Endothelial cell of umbilical vein (primary cell): ENCODE data around the gene KIAA0232. TPM values are rescaled to one million over a fixed set of nuclear protein-coding genes. Genes with fewer than 3 reads are reported as not detected.

ENCODE experiments used
- BruUV-seq: library from RNA; stranded (reverse); fragments of 400-500 nt; replicated peaks from 2 replicates; lab custom pipeline; 2021; lab: Mats Ljungman, UMichigan
- CTCF ChIA-PET: fragments of 300-600, 350-600 bp; sonication (Branson Sonifier 250); formaldehyde crosslinking; loops from one replicate; lab custom pipeline; 2021; ENCODE audit warnings: antibody characterized with exemption, inconsistent platforms; lab: Charles Lee
- POLR2A ChIA-PET: fragments of 300-600, 350-600 bp; sonication (Branson Sonifier 250); formaldehyde crosslinking; loops from one replicate; lab custom pipeline; 2021; ENCODE audit warnings: antibody characterized with exemption, inconsistent platforms; lab: Charles Lee
- DNase-seq: peaks from one replicate; pipeline ENCODE4 v3.0.0-alpha.2; 2011; ENCODE audit warnings: low read depth, low spot score
- FAIRE-seq: peaks from 2 replicates; lab custom pipeline; 2011; peaks lifted over from hg19 to GRCh38; lab: Jason Lieb, UNC
- H2AFZ ChIP-seq: 2 replicates; pipeline ENCODE4 v1.6.0; 2012; ENCODE audit warnings: low read depth, low read length, control low read depth, inconsistent platforms
- H3K27ac ChIP-seq: 2 replicates; pipeline ENCODE4 v1.5.1; 2011; ENCODE audit warnings: low read depth, mild to moderate bottlenecking, control low read depth, low read length, moderate library complexity; ENCODE audit not compliant: insufficient read depth
- H3K27me3 ChIP-seq, 2 experiments: 2 replicates each; pipeline versions ENCODE4 v1.6.0 to v1.6.1; 2011; ENCODE audit warnings: low read length in 2 of 2, mixed read lengths in 1 of 2; ENCODE audit not compliant: control insufficient read depth in 2 of 2, insufficient read depth in 2 of 2
- H3K36me3 ChIP-seq, 2 experiments: 2 replicates in 1 of 2; 3 replicates in 1 of 2; pipeline ENCODE4 v1.5.1; 2011; ENCODE audit warnings: low read length in 2 of 2, mild to moderate bottlenecking in 1 of 2, moderate library complexity in 1 of 2; ENCODE audit not compliant: control insufficient read depth in 2 of 2, insufficient read depth in 2 of 2; ENCODE audit errors: extremely low read depth in 1 of 2
- H3K4me1 ChIP-seq: 3 replicates; pipeline ENCODE4 v1.5.1; 2011; ENCODE audit warnings: mild to moderate bottlenecking, low read length; ENCODE audit not compliant: control insufficient read depth, insufficient read depth; ENCODE audit errors: extremely low read depth
- H3K4me2 ChIP-seq: 2 replicates; pipeline ENCODE4 v1.6.1; 2011; ENCODE audit warnings: low read length, control low read depth, mixed read lengths; ENCODE audit not compliant: insufficient read depth
- H3K4me3 ChIP-seq, 3 experiments: fragments of 200-600 bp in 1 of 3; sonication (generic), shearing (Covaris generic) in 1 of 3; replicated peaks in 1 of 3; 2 replicates each; pipeline ENCODE4 v1.5.1; 2011 to 2016; ENCODE audit warnings: control low read depth in 3 of 3, low read length in 3 of 3, mild to moderate bottlenecking in 2 of 3, inconsistent platforms in 1 of 3, low read depth in 1 of 3, moderate library complexity in 1 of 3; ENCODE audit not compliant: insufficient read depth in 1 of 3
- H3K79me2 ChIP-seq: 2 replicates; pipeline ENCODE4 v1.6.0; 2012; ENCODE audit warnings: low read length, inconsistent platforms; ENCODE audit not compliant: control insufficient read depth, insufficient read depth
- H3K9ac ChIP-seq: replicated peaks from 2 replicates; pipeline ENCODE3; 2011; ENCODE audit warnings: low read length, control low read depth; ENCODE audit not compliant: insufficient read depth; ENCODE audit errors: extremely low read depth
- H3K9me1 ChIP-seq: replicated peaks from 3 replicates; pipeline ENCODE4 v1.6.0; 2011; ENCODE audit warnings: mild to moderate bottlenecking, low read length; ENCODE audit not compliant: control insufficient read depth, insufficient read depth; ENCODE audit errors: extremely low read depth
- H3K9me3 ChIP-seq: replicated peaks from 2 replicates; pipeline ENCODE4 v1.5.1; 2012; ENCODE audit warnings: low read length, inconsistent platforms; ENCODE audit not compliant: control insufficient read depth, insufficient read depth
- H4K20me1 ChIP-seq: replicated peaks from 2 replicates; pipeline ENCODE3; 2011; ENCODE audit warnings: mild to moderate bottlenecking, low read length; ENCODE audit not compliant: control insufficient read depth, insufficient read depth; ENCODE audit errors: extremely low read depth
- EZH2 ChIP-seq: IDR thresholded peaks from 2 replicates; pipeline ENCODE4 v1.6.1; 2012; ENCODE audit warnings: borderline replicate concordance, low read depth, mild to moderate bottlenecking, moderate library complexity, low read length, inconsistent platforms; ENCODE audit not compliant: severe bottlenecking
- FOS ChIP-seq: IDR thresholded peaks from 2 replicates; pipeline ENCODE4 v1.6.1; 2011; ENCODE audit warnings: mild to moderate bottlenecking, low read length, moderate library complexity, borderline replicate concordance; ENCODE audit not compliant: insufficient read depth
- GATA2 ChIP-seq: IDR thresholded peaks from 2 replicates; pipeline ENCODE4 v1.7.0; 2011; ENCODE audit warnings: low read depth, mild to moderate bottlenecking, moderate library complexity, mixed read lengths, low read length; ENCODE audit not compliant: insufficient read length, insufficient read depth
- JUN ChIP-seq: IDR thresholded peaks from 2 replicates; pipeline ENCODE4 v1.6.1; 2011; ENCODE audit warnings: borderline replicate concordance, low read depth; ENCODE audit not compliant: insufficient read length, insufficient read depth
- MAX ChIP-seq: IDR thresholded peaks from 2 replicates; pipeline ENCODE4 v1.6.1; 2011; ENCODE audit not compliant: insufficient read depth, insufficient read length
- MYC ChIP-seq: IDR thresholded peaks from one replicate; pipeline ENCODE4 v1.6.1; 2011; ENCODE audit warnings: mild to moderate bottlenecking, low read depth, low read length
- POLR2A ChIP-seq: IDR thresholded peaks from 2 replicates; pipeline ENCODE4 v1.6.1; 2012; ENCODE audit warnings: low read depth, mild to moderate bottlenecking, control low read depth, low read length
- POLR2AphosphoS5 ChIP-seq: IDR thresholded peaks from 2 replicates; pipeline ENCODE4 v1.6.1; 2012; ENCODE audit warnings: low read depth, mild to moderate bottlenecking, control low read depth, low read length, moderate library complexity; ENCODE audit not compliant: insufficient read depth
- dilution Hi-C: fragments of 300-500 bp; cut with MboI; formaldehyde crosslinking; loops from one replicate; pipeline ENCODE4 v1.15.0; 2019; ENCODE audit warnings: low sequenced_read_pairs; ENCODE audit not compliant: extremely low pct_ligation_motif_present
- intact Hi-C: fragments of 100-400 bp; cut with micrococcal nuclease; formaldehyde crosslinking; loops from one replicate; pipeline ENCODE4 v1.10.0; 2022
- polyA plus RNA-seq, 4 experiments: library from polyadenylated mRNA; depleted of rRNA in 3 of 4; stranded (reverse) in 3 of 4; unstranded in 1 of 4; fragments of >200 nt; gene quantifications; 2 replicates each; pipeline versions ENCODE4 v1.2.1 to v1.2.3, GENCODE V29; 2011 to 2012; ENCODE audit warnings: missing spikeins in 1 of 4
- total RNA-seq: library from RNA; stranded (reverse); gene quantifications from 2 replicates; pipeline ENCODE4 v1.2.3, GENCODE V29; 2021
- TF ChIP-seq, protein P1 (sequence below), 2 donors: IDR thresholded peaks; 1 replicate in 1 of 2; 2 replicates in 1 of 2; pipeline ENCODE4 v1.5.1; 2011; ENCODE audit warnings: low read length in 2 of 2, mild to moderate bottlenecking in 2 of 2, moderate library complexity in 2 of 2, control low read depth in 1 of 2, inconsistent platforms in 1 of 2, low read depth in 1 of 2; ENCODE audit not compliant: insufficient read depth in 1 of 2; ENCODE audit errors: extremely low read depth in 1 of 2

Gene KIAA0232
- total and polyA plus RNA-seq, 2 donors (not counting 3 experiments of a cell fraction or from before 2014, with no cell fraction given), result 5.3 to 18.4 TPM

- Histone ChIP-seq H3K27me3 (peaks cover 0 to 1% of the 10 kb centered on the region in 2 experiments), H3K4me3 (no peak overlapping the region), H4K20me1 (no peaks in the 10 kb centered on the region), H3K4me2 (no peak overlapping the region), H3K9me1 (no peaks in the 10 kb centered on the region), H3K9me3 (no peaks in the 10 kb centered on the region), H3K9ac (no peak overlapping the region), H2AFZ (no peak overlapping the region), H3K79me2 (no peaks in the 10 kb centered on the region), H3K4me1 (no peaks in the 10 kb centered on the region), H3K36me3 (no peaks in the 10 kb centered on the region), H3K27ac (no peak overlapping the region)
- ChIA-PET CTCF (interaction anchor here (1.2 to 2.0 kb wide), 4 partner anchors 14 to 180 kb away, joined by 4 to 7 read pairs (median 4); no protein-coding TSS in a partner anchor), POLR2A (no interaction called here)
- TF ChIP-seq MAX (no peak), EZH2 (no peak), JUN (no peak), MYC (no peak), POLR2A (no peak), POLR2AphosphoS5 (no peak), GATA2 (no peak), FOS (no peak)
- TF ChIP-seq, protein P1, sequence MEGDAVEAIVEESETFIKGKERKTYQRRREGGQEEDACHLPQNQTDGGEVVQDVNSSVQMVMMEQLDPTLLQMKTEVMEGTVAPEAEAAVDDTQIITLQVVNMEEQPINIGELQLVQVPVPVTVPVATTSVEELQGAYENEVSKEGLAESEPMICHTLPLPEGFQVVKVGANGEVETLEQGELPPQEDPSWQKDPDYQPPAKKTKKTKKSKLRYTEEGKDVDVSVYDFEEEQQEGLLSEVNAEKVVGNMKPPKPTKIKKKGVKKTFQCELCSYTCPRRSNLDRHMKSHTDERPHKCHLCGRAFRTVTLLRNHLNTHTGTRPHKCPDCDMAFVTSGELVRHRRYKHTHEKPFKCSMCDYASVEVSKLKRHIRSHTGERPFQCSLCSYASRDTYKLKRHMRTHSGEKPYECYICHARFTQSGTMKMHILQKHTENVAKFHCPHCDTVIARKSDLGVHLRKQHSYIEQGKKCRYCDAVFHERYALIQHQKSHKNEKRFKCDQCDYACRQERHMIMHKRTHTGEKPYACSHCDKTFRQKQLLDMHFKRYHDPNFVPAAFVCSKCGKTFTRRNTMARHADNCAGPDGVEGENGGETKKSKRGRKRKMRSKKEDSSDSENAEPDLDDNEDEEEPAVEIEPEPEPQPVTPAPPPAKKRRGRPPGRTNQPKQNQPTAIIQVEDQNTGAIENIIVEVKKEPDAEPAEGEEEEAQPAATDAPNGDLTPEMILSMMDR (IDR thresholded peaks at IDR 0.05; ENCODE audit: extremely low read depth in 1 of 2, insufficient read depth in 1 of 2, low read depth in 1 of 2, low read length in 2 of 2), result no peak
- no peak for DNase-seq
- intact Hi-C loops (no loop called here), dilution Hi-C loops (no loop called here)
- FAIRE-seq, result no peak
- no TSS peak for BruUV-seq
Observed at GRCh38 chr4:6900181-6900812, 117.8 kb downstream of the KIAA0232 start.
